Brain microvascular endothelial cell (primary cell): Measurements from ENCODE around the gene NPDC1.
"Not testable (repeated sequence)": the region's sequence is repeated elsewhere in the genome, so short reads cannot be mapped to it uniquely, and the experiment has no call there.

ENCODE experiments used
- DNase-seq: peaks from one replicate; pipeline ENCODE4 v3.0.0-alpha.2; 2020
- H3K27ac ChIP-seq: fragments of 250-450 bp; sonication (Bioruptor Pico); 2 replicates; pipeline ENCODE4 v1.5.1; 2020; ENCODE audit warnings: mild to moderate bottlenecking, moderate library complexity
- H3K27me3 ChIP-seq: fragments of 250-450 bp; sonication (Bioruptor Pico); replicated peaks from 2 replicates; pipeline ENCODE4 v1.5.1; 2020; ENCODE audit warnings: mild to moderate bottlenecking
- H3K36me3 ChIP-seq: fragments of 250-450 bp; sonication (Bioruptor Pico); replicated peaks from 2 replicates; pipeline ENCODE4 v1.5.1; 2020; ENCODE audit warnings: mild to moderate bottlenecking
- H3K4me3 ChIP-seq: 2 replicates; pipeline ENCODE4 v1.5.1; 2011; ENCODE audit warnings: low read depth, mild to moderate bottlenecking, control low read depth, low read length, moderate library complexity
- CTCF ChIP-seq: IDR thresholded peaks from 2 replicates; pipeline ENCODE4 v1.5.1; 2011; ENCODE audit warnings: low read depth, mild to moderate bottlenecking, moderate library complexity, low read length, control low read depth, inconsistent platforms; ENCODE audit errors: missing control alignments
- in situ Hi-C: cut with HindIII; loops from 2 replicates; pipeline ENCODE4 v1.10.0; 2017; ENCODE audit warnings: low sequenced_read_pairs, low pct_ligation_motif_present

The NPDC1 gene

GRCh38 chr9:137008312-137008711 lies 37.7 kb downstream of the NPDC1 start:
- in situ Hi-C loops = no loop called here
- Histone ChIP-seq H3K27me3 (no peaks in the 10 kb centered on the region), H3K27ac (no peak overlapping the region), H3K4me3 (no peak overlapping the region), H3K36me3 (peaks cover 3% of the 10 kb centered on the region)
- DNase-seq = no peak
- no peak for TF ChIP-seq CTCF

GRCh38 chr9:137007816-137008270 lies 38.1 kb downstream of the NPDC1 start:
- Histone ChIP-seq H3K27ac (no peak overlapping the region), H3K27me3 (no peaks in the 10 kb centered on the region), H3K4me3 (no peak overlapping the region), H3K36me3 (peaks cover 3% of the 10 kb centered on the region)
- in situ Hi-C loops = no loop called here
- DNase-seq = no peak
- no peak for TF ChIP-seq CTCF

GRCh38 chr9:137007108-137007815 lies 38.7 kb downstream of the NPDC1 start:
- no peak overlapping the region for H3K27ac ChIP-seq
- DNase-seq = no peak
- in situ Hi-C loops = no loop called here
- H3K36me3 ChIP-seq = peaks cover 3% of the 10 kb centered on the region
- no peaks in the 10 kb centered on the region for H3K27me3 ChIP-seq
- no peak overlapping the region for H3K4me3 ChIP-seq
- no peak for TF ChIP-seq CTCF

GRCh38 chr9:137006116-137007003 lies 39.6 kb downstream of the NPDC1 start:
- in situ Hi-C loops = no loop called here
- no peak for DNase-seq
- Histone ChIP-seq H3K36me3 (no peaks in the 10 kb centered on the region), H3K27ac (no peak overlapping the region), H3K4me3 (no peak overlapping the region), H3K27me3 (no peaks in the 10 kb centered on the region)
- no peak for TF ChIP-seq CTCF

GRCh38 chr9:137004285-137004684 lies 41.7 kb downstream of the NPDC1 start:
- peak; percentile 25 for DNase-seq
- H3K27me3 ChIP-seq, in situ Hi-C loops: not testable (repeated sequence)

More at GRCh38 chr9:137004285-137004684, 41.7 kb downstream of the NPDC1 start:
- peak; percentile 47 for TF ChIP-seq CTCF
- not testable (repeated sequence) for H3K27ac ChIP-seq, H3K36me3 ChIP-seq, H3K4me3 ChIP-seq
